Metanephros (tissue), 1 donor: ENCODE results near the gene TXNIP. TPM values are rescaled to one million over a fixed set of nuclear protein-coding genes. Genes with fewer than 3 reads are reported as not detected.

Experiments used
- total RNA-seq: library from RNA; depleted of rRNA; stranded (reverse); fragments of >200 nt; gene quantifications from one replicate; pipeline ENCODE4 v1.2.3, GENCODE V29; 2014

The TXNIP gene
- total RNA-seq = 647 TPM

DNA sequence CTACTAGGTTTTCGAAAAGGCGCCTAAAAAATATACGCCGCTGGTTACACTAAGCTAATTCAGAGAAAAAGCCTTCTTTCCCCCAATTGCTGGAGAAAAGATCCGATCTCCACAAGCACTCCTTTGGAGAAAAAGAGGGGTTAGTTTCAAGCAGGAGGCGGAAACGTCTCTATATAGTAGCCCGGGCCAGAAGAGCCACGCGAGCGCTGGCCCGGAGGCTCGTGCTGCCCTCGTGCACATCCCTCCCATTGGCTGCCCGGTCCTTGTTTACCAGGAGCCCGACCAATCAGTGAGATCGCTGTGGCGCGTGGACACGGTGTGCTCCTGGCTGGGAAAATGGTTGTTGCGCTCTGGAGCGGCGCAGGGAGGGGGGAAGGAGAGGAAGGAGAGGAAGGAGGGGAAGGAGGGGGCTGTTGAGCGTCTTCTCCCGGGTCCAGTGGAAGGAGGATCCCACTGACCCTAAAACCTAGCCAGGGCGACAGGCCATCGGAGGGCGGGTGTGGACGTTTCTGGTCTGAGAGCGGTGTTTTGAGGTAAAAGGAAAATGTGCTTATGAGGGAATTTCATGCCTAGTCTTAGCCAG is at the start of gene TXNIP:
TSS of gene TXNIP (minus strand) at position 147 of the 583 bp plus-strand sequence. CDS start 313 bp downstream, outside the sequence.

GRCh38 chr1:146021622-146022402 is 25.4 kb upstream of the TXNIP start, which contains the start of gene HJV:
HJV (minus strand) TSS chr1:146021735; CDS start chr1:146020231, 1,504 bp downstream.

DNA sequence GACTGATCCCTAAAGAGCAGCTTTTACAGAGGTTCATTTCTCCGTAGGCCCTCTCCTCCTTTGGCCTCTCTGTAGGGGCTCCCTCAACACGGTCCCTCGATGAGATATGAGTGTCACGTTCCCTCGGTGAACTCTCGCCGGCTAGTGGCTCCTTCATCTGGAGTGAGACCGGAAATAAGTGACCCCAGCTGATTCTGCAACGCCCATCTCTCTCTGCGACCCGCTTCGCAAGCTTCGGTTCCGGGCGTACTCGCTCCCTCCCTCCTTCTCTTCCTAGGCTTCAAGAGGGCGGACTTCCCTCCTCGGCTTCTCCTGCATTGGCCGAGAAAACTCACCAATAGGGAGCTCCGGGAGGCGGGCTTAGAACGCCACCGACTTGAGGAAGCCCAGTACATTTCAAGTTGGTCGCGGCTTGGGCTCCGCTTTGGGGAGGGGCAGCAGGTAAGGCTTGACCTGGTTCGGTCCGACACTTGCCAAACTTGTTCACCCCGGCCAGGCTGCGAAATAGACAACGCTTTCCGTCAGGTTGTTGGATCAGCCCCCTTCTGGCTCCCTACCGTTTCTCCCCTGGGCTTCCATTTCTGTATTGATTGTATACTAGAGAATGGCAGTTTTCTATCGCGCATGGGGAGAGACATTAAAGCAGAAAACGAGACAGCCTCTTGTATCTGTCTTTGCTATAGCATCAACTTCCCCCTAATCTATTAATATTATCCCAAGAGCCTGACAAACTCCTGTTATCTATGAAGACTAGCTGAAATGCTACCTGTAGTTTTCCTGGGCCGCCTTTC is 31.9 kb downstream of the TXNIP start, which contains the start of the genes ANKRD34A and POLR3GL:
TSS of gene ANKRD34A (minus strand) at position 248 of the 791 bp plus-strand sequence. CDS start 2,816 bp downstream, outside the sequence.
TSS of gene POLR3GL (plus strand) at position 363 of the 791 bp plus-strand sequence. CDS start 10,176 bp downstream, outside the sequence.

DNA sequence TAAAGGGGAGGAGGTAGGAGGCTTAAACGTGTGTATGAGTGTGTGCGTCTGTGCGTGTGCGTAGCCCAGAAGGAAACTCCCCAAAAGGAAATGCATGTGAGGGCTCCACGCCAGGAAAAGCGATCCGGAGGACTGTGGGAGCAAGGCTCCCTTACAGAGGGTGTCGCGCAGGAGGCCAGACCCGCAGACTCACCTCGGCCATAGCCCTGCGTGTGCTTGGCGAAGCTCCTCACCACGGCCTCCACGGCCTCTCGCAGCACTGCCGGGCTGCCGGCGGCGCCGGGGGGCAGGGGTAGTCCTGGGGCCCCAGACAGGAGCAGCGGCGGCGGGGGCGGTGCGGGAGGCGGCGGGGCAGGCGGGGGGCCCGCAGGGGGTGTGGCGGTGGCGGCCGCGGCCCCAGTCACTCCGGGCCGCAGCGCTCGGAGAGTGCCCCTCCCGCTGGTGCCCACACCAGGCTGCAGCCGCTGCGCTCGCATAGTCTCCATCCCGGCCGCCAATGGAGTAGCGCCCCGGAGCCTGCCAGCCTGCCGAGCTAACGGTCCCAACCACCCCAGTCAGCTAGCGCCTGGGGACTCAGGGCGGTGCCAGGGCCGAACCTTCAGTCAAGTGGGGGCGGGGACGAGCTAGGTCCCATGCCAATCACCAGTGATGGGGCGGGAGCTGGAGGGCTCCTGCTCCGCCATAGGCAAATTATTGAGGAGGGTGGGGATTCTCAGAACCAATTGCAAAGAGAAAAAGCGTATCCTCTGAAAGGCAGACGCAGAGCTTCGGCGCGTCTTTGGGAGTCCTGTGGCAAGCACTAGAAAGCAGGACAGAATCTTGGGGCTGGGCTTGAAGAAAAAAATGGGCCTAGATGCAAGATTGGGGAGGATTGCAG is 38.7 kb downstream of the TXNIP start, which contains the start of gene LIX1L:
TSS of gene LIX1L (minus strand) at position 575 of the 877 bp plus-strand sequence. CDS start at position 485, 90 bp downstream.

Other genes starting within 250 kb of the TXNIP start
- gene RNF115, start 172.5 kb downstream of the TXNIP start, total RNA-seq = 14.9 TPM
- 23.2 TPM for gene POLR3C, start 172.4 kb downstream of the TXNIP start, total RNA-seq
- 6.8 TPM for gene NUDT17, start 150.9 kb downstream of the TXNIP start, total RNA-seq
- 21.6 TPM for gene PIAS3, start 137.5 kb downstream of the TXNIP start, total RNA-seq
- gene ANKRD35, start 110.7 kb downstream of the TXNIP start, total RNA-seq = 3.1 TPM
- gene ITGA10, start 86.5 kb downstream of the TXNIP start, total RNA-seq = 1.2 TPM
- 27.0 TPM for gene PEX11B, start 77.9 kb downstream of the TXNIP start, total RNA-seq
- 55.0 TPM for gene RBM8A, start 69.1 kb downstream of the TXNIP start, total RNA-seq
- 24.3 TPM for gene LIX1L, start 38.6 kb downstream of the TXNIP start, total RNA-seq
- gene ANKRD34A, start 32.0 kb downstream of the TXNIP start, total RNA-seq = 0.41 TPM
- 9.9 TPM for gene POLR3GL, start 31.9 kb downstream of the TXNIP start, total RNA-seq
- 80.0 TPM for gene HJV, start 25.2 kb upstream of the TXNIP start, total RNA-seq
- 3.3 TPM for gene NBPF10, start 148.2 kb upstream of the TXNIP start, total RNA-seq
- gene NOTCH2NLA, start 232.4 kb upstream of the TXNIP start, total RNA-seq = 137 TPM